Measurements from ENCODE around the gene COX15.

Gene COX15

GRCh38 chr10:99714446-99714845, 17.5 kb downstream of the COX15 start:
- H3K27ac ChIP-seq: no peak overlapping the region
- H3K4me3 ChIP-seq (ENCODE audit: low read depth, low read length): no peak overlapping the region
- in situ Hi-C loops (cut with HindIII; ENCODE audit: low pct_ligation_motif_present, low sequenced_read_pairs): no loop called here
- no peaks in the 10 kb centered on the region for H3K27me3 ChIP-seq (replicated peaks)
- TF ChIP-seq CTCF (IDR thresholded peaks at IDR 0.05; ENCODE audit: low read depth, low read length, missing control alignments): no peak
- H3K36me3 ChIP-seq (replicated peaks): peaks cover 67% of the 10 kb centered on the region
- DNase-seq: no peak

GRCh38 chr10:99711129-99711719, 20.7 kb downstream of the COX15 start:
- in situ Hi-C loops (cut with HindIII; ENCODE audit: low pct_ligation_motif_present, low sequenced_read_pairs): no loop called here
- Histone ChIP-seq H3K36me3 (replicated peaks) (peaks cover 71% of the 10 kb centered on the region), H3K27me3 (replicated peaks) (no peaks in the 10 kb centered on the region), H3K4me3 (ENCODE audit: low read depth, low read length) (no peak overlapping the region), H3K27ac (no peak overlapping the region)
- DNase-seq: peak; percentile 57
- peak; percentile 60 for TF ChIP-seq CTCF (IDR thresholded peaks at IDR 0.05; ENCODE audit: low read depth, low read length, missing control alignments)

- H3K27ac ChIP-seq: no peak overlapping the region
- no peak overlapping the region for H3K4me3 ChIP-seq (ENCODE audit: low read depth, low read length)
- peak; percentile 6 for TF ChIP-seq CTCF (IDR thresholded peaks at IDR 0.05; ENCODE audit: low read depth, low read length, missing control alignments)
- in situ Hi-C loops (cut with HindIII; ENCODE audit: low pct_ligation_motif_present, low sequenced_read_pairs): no loop called here
- no peaks in the 10 kb centered on the region for H3K27me3 ChIP-seq (replicated peaks)
- DNase-seq: peak; percentile 12
- peaks cover 72% of the 10 kb centered on the region for H3K36me3 ChIP-seq (replicated peaks)
Observed at GRCh38 chr10:99709480-99710229, 22.3 kb downstream of the COX15 start.

- TF ChIP-seq CTCF (IDR thresholded peaks at IDR 0.05; ENCODE audit: low read depth, low read length, missing control alignments): no peak
- in situ Hi-C loops (cut with HindIII; ENCODE audit: low pct_ligation_motif_present, low sequenced_read_pairs): no loop called here
- H3K36me3 ChIP-seq (replicated peaks): peaks cover 74% of the 10 kb centered on the region
- H3K4me3 ChIP-seq (ENCODE audit: low read depth, low read length): no peak overlapping the region
- DNase-seq: no peak
- H3K27me3 ChIP-seq (replicated peaks): no peaks in the 10 kb centered on the region
- H3K27ac ChIP-seq: no peak overlapping the region
Observed at GRCh38 chr10:99708428-99709012, 23.4 kb downstream of the COX15 start.

- H3K27ac ChIP-seq: no peak overlapping the region
- no peaks in the 10 kb centered on the region for H3K27me3 ChIP-seq (replicated peaks)
- no peak for TF ChIP-seq CTCF (IDR thresholded peaks at IDR 0.05; ENCODE audit: low read depth, low read length, missing control alignments)
- peaks cover 87% of the 10 kb centered on the region for H3K36me3 ChIP-seq (replicated peaks)
- DNase-seq: no peak
- H3K4me3 ChIP-seq (ENCODE audit: low read depth, low read length): no peak overlapping the region
- in situ Hi-C loops (cut with HindIII; ENCODE audit: low pct_ligation_motif_present, low sequenced_read_pairs): no loop called here
Observed at GRCh38 chr10:99700649-99701048, 31.3 kb downstream of the COX15 start.
